Transverse colon (tissue), 4 donors: Measurements from ENCODE around the gene ZSCAN1.

Source experiments
- POLR2AphosphoS5 ChIP-seq, 3 donors: sonication (generic); formaldehyde crosslinking; IDR thresholded peaks; one replicate each; pipeline ENCODE4 v1.6.1; 2016; ENCODE audit warnings: antibody characterized with exemption in 3 of 3
- TF ChIP-seq, protein P1 (sequence below), 5 experiments: fragments of 200-600 bp in 3 of 5; fragments of 450-650 bp in 2 of 5; sonication (generic) in 3 of 5; IDR thresholded peaks; 1 replicate in 2 of 5; 2 replicates in 3 of 5; pipeline ENCODE4 v1.5.1; 2016 to 2017; ENCODE audit warnings: antibody characterized with exemption in 5 of 5, inconsistent platforms in 3 of 5, mild to moderate bottlenecking in 2 of 5, moderate library complexity in 1 of 5

GRCh38 chr19:58024661-58025060 is 9.2 kb upstream of the ZSCAN1 start:
- TF ChIP-seq, protein P1, sequence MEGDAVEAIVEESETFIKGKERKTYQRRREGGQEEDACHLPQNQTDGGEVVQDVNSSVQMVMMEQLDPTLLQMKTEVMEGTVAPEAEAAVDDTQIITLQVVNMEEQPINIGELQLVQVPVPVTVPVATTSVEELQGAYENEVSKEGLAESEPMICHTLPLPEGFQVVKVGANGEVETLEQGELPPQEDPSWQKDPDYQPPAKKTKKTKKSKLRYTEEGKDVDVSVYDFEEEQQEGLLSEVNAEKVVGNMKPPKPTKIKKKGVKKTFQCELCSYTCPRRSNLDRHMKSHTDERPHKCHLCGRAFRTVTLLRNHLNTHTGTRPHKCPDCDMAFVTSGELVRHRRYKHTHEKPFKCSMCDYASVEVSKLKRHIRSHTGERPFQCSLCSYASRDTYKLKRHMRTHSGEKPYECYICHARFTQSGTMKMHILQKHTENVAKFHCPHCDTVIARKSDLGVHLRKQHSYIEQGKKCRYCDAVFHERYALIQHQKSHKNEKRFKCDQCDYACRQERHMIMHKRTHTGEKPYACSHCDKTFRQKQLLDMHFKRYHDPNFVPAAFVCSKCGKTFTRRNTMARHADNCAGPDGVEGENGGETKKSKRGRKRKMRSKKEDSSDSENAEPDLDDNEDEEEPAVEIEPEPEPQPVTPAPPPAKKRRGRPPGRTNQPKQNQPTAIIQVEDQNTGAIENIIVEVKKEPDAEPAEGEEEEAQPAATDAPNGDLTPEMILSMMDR (IDR thresholded peaks at IDR 0.05) = no peak
- no peak for TF ChIP-seq POLR2AphosphoS5 (IDR thresholded peaks at IDR 0.05)
